Left renal pelvis (tissue), 4 donors: ENCODE results near the gene WLS. TPM values are rescaled to one million over a fixed set of nuclear protein-coding genes. Genes with fewer than 3 reads are reported as not detected.
"Not testable (repeated sequence)": the region's sequence is repeated elsewhere in the genome, so short reads cannot be mapped to it uniquely, and the experiment has no call there.

Experiments used
- DNase-seq, 4 donors: peaks; one replicate each; pipeline ENCODE4 v3.0.0-alpha.2; 2013; ENCODE audit warnings: low read depth in 4 of 4, low spot score in 3 of 4
- polyA plus RNA-seq, 4 donors: library from polyadenylated mRNA; unstranded; fragments of 120-200 nt; gene quantifications; one replicate each; pipeline ENCODE4 v1.2.1, GENCODE V29; 2013; ENCODE audit not compliant: insufficient read length in 4 of 4

The WLS gene
- polyA plus RNA-seq, 4 donors, result 123 to 157 (median 145) TPM

- DNase-seq, result not testable (repeated sequence)
Observed at GRCh38 chr1:68171795-68172194, 60.5 kb downstream of the WLS start.

- DNase-seq, result no peak
Observed at GRCh38 chr1:68168545-68169171, 63.7 kb downstream of the WLS start.

GRCh38 chr1:68167211-68167610, 65.1 kb downstream of the WLS start:
- no peak for DNase-seq

GRCh38 chr1:68166348-68166747, 66.0 kb downstream of the WLS start:
- DNase-seq, result no peak

GRCh38 chr1:68165665-68166064, 66.7 kb downstream of the WLS start:
- no peak for DNase-seq

GRCh38 chr1:68164918-68165317, 67.4 kb downstream of the WLS start:
- DNase-seq, result no peak

- no peak for DNase-seq
Observed at GRCh38 chr1:68163220-68163619, 69.1 kb downstream of the WLS start.

GRCh38 chr1:68162761-68163160, 69.6 kb downstream of the WLS start:
- DNase-seq, result no peak

- DNase-seq, result not testable (repeated sequence)
Observed at GRCh38 chr1:68161672-68162071, 70.7 kb downstream of the WLS start.

GRCh38 chr1:68160935-68161334, 71.4 kb downstream of the WLS start:
- not testable (repeated sequence) for DNase-seq

GRCh38 chr1:68160021-68160420, 72.3 kb downstream of the WLS start:
- no peak for DNase-seq

GRCh38 chr1:68158837-68159236, 73.5 kb downstream of the WLS start:
- DNase-seq, result no peak

GRCh38 chr1:68157416-68157815, 74.9 kb downstream of the WLS start:
- no peak for DNase-seq

- no peak for DNase-seq
Observed at GRCh38 chr1:68151690-68152089, 80.6 kb downstream of the WLS start.

GRCh38 chr1:68149907-68150306, 82.4 kb downstream of the WLS start:
- no peak for DNase-seq

- DNase-seq, result no peak
Observed at GRCh38 chr1:68149110-68149798, 83.1 kb downstream of the WLS start.

GRCh38 chr1:68148631-68149030, 83.7 kb downstream of the WLS start:
- DNase-seq, result no peak

GRCh38 chr1:68147534-68148171, 84.7 kb downstream of the WLS start:
- peak in 1 of 4 donors; percentile 24 for DNase-seq

- DNase-seq, result no peak
Observed at GRCh38 chr1:68145418-68146126, 86.8 kb downstream of the WLS start.

GRCh38 chr1:68144856-68145255, 87.5 kb downstream of the WLS start:
- DNase-seq, result no peak

GRCh38 chr1:68143633-68144032, 88.7 kb downstream of the WLS start:
- no peak for DNase-seq
